Heart right ventricle (tissue), 16 donors: ENCODE measurements around the gene CCNA2. TPM values are rescaled to one million over a fixed set of nuclear protein-coding genes. Genes with fewer than 3 reads are reported as not detected.

Experiments used
- ATAC-seq, 8 donors: fragments of 200-7000 bp; cut with Tn5 transposase; one replicate each; pipeline ENCODE4 v1.9.1; 2020; ENCODE audit warnings: mild to moderate bottlenecking in 8 of 8, moderate library complexity in 8 of 8, moderate number of reproducible peaks in 1 of 8
- DNase-seq, 2 donors: peaks; one replicate each; pipeline ENCODE4 v3.0.0-alpha.2; 2020
- H3K27ac ChIP-seq, 10 donors: fragments of 200-600 bp; sonication (generic) in 2 of 10; one replicate each; pipeline versions ENCODE4 v1.5.0 to v1.8.0; 2020 to 2022; ENCODE audit warnings: mild to moderate bottlenecking in 3 of 10
- H3K27me3 ChIP-seq, 7 donors: fragments of 200-600 bp; one replicate each; pipeline ENCODE4 v1.8.0; 2021 to 2022; ENCODE audit warnings: mild to moderate bottlenecking in 2 of 7
- H3K36me3 ChIP-seq, 9 donors: fragments of 200-600 bp; sonication (generic) in 1 of 9; one replicate each; pipeline versions ENCODE4 v1.5.0 to v1.8.0; 2020 to 2022; ENCODE audit warnings: mild to moderate bottlenecking in 2 of 9
- H3K4me1 ChIP-seq, 9 donors: fragments of 200-600 bp; sonication (generic) in 1 of 9; one replicate each; pipeline versions ENCODE4 v1.5.0 to v1.8.0; 2020 to 2022; ENCODE audit warnings: mild to moderate bottlenecking in 4 of 9
- H3K4me3 ChIP-seq, 10 donors: fragments of 200-600 bp; sonication (generic) in 2 of 10; one replicate each; pipeline versions ENCODE4 v1.5.0 to v1.8.0; 2020 to 2022; ENCODE audit warnings: mild to moderate bottlenecking in 7 of 10, moderate library complexity in 2 of 10
- H3K9me3 ChIP-seq, 11 donors: fragments of 200-600 bp in 10 of 11; sonication (generic) in 2 of 11; one replicate each; pipeline versions ENCODE4 v1.5.0 to v1.8.0; 2013 to 2022; ENCODE audit warnings: mild to moderate bottlenecking in 2 of 11, control low read depth in 1 of 11, moderate library complexity in 1 of 11
- WGBS, 2 donors: extraction: QIAGEN DNeasy Blood & Tissue Kit; methylation state at CpG; one replicate each; pipeline ENCODE4 v1.1.7; 2013; ENCODE audit warnings: inconsistent platforms in 1 of 2; 5-methylcytosine and 5-hydroxymethylcytosine counted together
- intact Hi-C, 10 donors: fragments of 100-400 bp; cut with DNase I; formaldehyde crosslinking; loops; one replicate each; pipeline versions ENCODE4 v1.11.1 to v1.14.2; 2022
- polyA plus RNA-seq, 2 donors: library from polyadenylated mRNA; stranded (reverse); fragments of 200-250 nt; gene quantifications; one replicate each; pipeline ENCODE4 v1.2.3, GENCODE V29; 2013
- total RNA-seq, 10 donors: library from RNA; stranded (reverse); fragmentation: NEBNext Ultra II Directional in 3 of 10; extraction: Animal tissue kit (Norgen Biotek cat#: 25700) in 3 of 10; gene quantifications; one replicate each; pipeline versions ENCODE4 v1.2.1 to v1.2.4, GENCODE V29; 2021 to 2023
- TF ChIP-seq, protein P1 (sequence below), 9 donors: fragments of 200-600 bp; sonication (generic) in 2 of 9; IDR thresholded peaks; one replicate each; pipeline versions ENCODE4 v1.5.0 to v1.8.0; 2021 to 2022; ENCODE audit warnings: antibody characterized with exemption in 9 of 9, mild to moderate bottlenecking in 5 of 9, moderate library complexity in 1 of 9
- donor health status: Arrhythmogenic right ventricular cardiomyopathy.
- donor health status: ischemic (EF 13 %, LVEDD 7.1; RV severe dilation, severe dysfunction).
- donor health status: healthy with polysubstance abuse.
- donor health status: DM: no; HTN: yes; CAD: no.
- donor health status: DM: no; HTN: no; CAD: no.
- donor health status: ischemic (EF 25% LVEDD 6.9; RV normal size, moderate dysfunction).
- donor health status: ischemic (EF 25% LVEDD 5.7; RV mildly dilated, moderate dysfunction).
- donor health status: healthy.
- donor health status: DM: yes; HTN: yes; CAD: no.
- donor health status: Ischemic cardiomyopathy.
- donor health status: ischemic (EF 35%, LVEDD 5.7; RV mildly dilated, moderate dysfunction).
- donor health status: nonischemic (EF 11% LVEDD 7.7; RV severe dilation, severe dysfunction).
- donor health status: DM: yes; HTN: yes; CAD: no.
- donor health status: PGD.
- donor health status: ischemic (EF 29% LVEDD 5.4; RV normal size, mild dysfunction).
- donor health status: nonischemic (EF 23%, LVEDD 6.1; RV moderate dilation, normal function).

CCNA2 gene
- total and polyA plus RNA-seq, 12 donors = 0.07 to 5.8 (median 0.46) TPM; not detected in 2

DNA sequence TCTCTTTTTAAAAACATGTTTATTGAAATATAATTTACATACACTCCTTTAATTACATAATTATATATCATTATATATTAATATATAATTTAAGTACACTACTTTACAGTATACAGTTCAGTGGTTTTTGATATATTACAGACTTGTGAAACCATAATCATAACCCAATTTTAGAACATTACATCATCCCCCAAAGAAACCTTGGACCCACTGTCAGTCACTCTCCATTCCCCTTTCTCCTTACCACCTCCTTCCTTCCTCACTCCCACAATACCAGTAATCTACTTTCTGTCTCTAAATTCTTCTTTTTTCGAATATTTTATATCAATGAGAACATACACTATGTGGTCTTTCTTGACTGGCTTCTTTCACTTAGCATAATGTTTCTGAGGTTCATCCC, 40.5 kb downstream of the CCNA2 start:
- peaks cover 0 to 15% (median 0%) of the 10 kb centered on the region in 9 donors for H3K4me1 ChIP-seq
- TF ChIP-seq, protein P1, sequence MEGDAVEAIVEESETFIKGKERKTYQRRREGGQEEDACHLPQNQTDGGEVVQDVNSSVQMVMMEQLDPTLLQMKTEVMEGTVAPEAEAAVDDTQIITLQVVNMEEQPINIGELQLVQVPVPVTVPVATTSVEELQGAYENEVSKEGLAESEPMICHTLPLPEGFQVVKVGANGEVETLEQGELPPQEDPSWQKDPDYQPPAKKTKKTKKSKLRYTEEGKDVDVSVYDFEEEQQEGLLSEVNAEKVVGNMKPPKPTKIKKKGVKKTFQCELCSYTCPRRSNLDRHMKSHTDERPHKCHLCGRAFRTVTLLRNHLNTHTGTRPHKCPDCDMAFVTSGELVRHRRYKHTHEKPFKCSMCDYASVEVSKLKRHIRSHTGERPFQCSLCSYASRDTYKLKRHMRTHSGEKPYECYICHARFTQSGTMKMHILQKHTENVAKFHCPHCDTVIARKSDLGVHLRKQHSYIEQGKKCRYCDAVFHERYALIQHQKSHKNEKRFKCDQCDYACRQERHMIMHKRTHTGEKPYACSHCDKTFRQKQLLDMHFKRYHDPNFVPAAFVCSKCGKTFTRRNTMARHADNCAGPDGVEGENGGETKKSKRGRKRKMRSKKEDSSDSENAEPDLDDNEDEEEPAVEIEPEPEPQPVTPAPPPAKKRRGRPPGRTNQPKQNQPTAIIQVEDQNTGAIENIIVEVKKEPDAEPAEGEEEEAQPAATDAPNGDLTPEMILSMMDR (IDR thresholded peaks at IDR 0.05) = no peak
- no peaks in the 10 kb centered on the region for H3K36me3 ChIP-seq
- 63 to 73% methylated on average over 1 of the region's 1 CpG for WGBS, 2 donors
- H3K27ac ChIP-seq = no peak overlapping the region
- intact Hi-C loops = no loop called here
- no peak for ATAC-seq
- H3K4me3 ChIP-seq = no peak overlapping the region
- DNase-seq = no peak
- H3K27me3 ChIP-seq = peaks cover 0 to 10% (median 0%) of the 10 kb centered on the region in 7 donors
- H3K9me3 ChIP-seq = peaks cover 0 to 15% (median 0%) of the 10 kb centered on the region in 11 donors

DNA sequence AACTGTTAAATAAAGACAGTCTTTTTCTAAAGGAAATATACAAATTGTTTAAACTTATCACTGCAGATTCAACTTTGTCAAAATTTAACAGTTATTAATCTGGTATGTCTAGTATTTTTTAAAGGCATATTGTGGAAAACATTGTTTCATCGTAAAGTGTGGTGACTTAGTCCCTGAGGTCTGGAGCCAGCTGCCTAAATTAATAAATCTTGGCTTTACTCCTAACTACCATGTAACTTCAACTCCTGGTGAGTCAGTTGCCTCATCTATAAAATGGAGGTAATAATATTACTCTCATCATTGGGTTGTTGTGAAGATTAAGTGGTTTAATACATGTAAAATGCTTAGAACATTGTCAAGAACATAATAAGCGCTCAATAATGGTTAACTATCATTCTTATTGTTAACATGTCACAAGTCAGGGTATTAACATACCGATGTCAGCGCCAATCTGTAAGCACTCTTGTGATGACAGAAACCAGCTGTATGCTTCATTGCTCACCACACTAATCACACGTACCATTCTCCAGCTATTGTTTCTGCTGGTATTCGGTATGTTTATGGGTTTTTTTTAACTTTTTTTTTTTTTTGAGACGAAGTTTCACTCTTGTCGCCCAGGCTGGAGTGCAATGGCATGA, 44.6 kb downstream of the CCNA2 start:
- H3K27ac ChIP-seq = no peak overlapping the region
- H3K4me1 ChIP-seq = peaks cover 0 to 9% (median 0%) of the 10 kb centered on the region in 9 donors
- intact Hi-C loops = no loop called here
- DNase-seq (no peak), ATAC-seq (peak in 5 of 8 donors; percentile 34 to 74 (median 73))
- 24 to 41% methylated on average over 8 of the region's 8 CpGs for WGBS, 2 donors
- no peak overlapping the region for H3K4me3 ChIP-seq
- TF ChIP-seq, protein P1 (IDR thresholded peaks at IDR 0.05) = no peak
- peaks cover 0 to 4% (median 0%) of the 10 kb centered on the region in 7 donors for H3K27me3 ChIP-seq
- H3K36me3 ChIP-seq = no peaks in the 10 kb centered on the region
- peaks cover 0 to 9% (median 0%) of the 10 kb centered on the region in 11 donors for H3K9me3 ChIP-seq

DNA sequence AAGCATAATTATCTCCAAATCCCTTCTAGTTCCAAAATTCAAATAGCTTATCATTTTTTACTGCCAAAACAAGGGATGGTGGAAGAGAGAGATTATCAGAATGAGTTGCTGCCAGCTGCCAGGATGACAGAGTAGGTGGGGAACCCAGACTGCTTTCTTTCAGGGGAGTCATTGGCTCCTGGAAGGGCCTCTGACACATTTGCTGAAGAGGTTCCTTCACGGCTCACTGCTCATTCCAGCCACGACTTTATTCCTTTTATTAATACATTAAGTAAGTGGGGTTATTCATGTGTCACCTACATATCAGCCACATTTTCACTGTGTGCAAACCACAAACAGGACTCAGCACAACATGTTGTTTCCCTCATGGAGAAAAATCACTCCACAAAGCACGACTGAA, 46.1 kb downstream of the CCNA2 start:
- TF ChIP-seq, protein P1 (IDR thresholded peaks at IDR 0.05) = no peak
- intact Hi-C loops = no loop called here
- Histone ChIP-seq H3K36me3 (no peaks in the 10 kb centered on the region), H3K4me3 (no peak overlapping the region), H3K27ac (no peak overlapping the region), H3K9me3 (no peaks in the 10 kb centered on the region), H3K27me3 (peaks cover 0 to 4% (median 0%) of the 10 kb centered on the region in 7 donors), H3K4me1 (peaks cover 0 to 9% (median 0%) of the 10 kb centered on the region in 9 donors)
- DNase-seq (no peak), ATAC-seq (no peak)
- 33 to 38% methylated on average over 3 of the region's 3 CpGs for WGBS, 2 donors

DNA sequence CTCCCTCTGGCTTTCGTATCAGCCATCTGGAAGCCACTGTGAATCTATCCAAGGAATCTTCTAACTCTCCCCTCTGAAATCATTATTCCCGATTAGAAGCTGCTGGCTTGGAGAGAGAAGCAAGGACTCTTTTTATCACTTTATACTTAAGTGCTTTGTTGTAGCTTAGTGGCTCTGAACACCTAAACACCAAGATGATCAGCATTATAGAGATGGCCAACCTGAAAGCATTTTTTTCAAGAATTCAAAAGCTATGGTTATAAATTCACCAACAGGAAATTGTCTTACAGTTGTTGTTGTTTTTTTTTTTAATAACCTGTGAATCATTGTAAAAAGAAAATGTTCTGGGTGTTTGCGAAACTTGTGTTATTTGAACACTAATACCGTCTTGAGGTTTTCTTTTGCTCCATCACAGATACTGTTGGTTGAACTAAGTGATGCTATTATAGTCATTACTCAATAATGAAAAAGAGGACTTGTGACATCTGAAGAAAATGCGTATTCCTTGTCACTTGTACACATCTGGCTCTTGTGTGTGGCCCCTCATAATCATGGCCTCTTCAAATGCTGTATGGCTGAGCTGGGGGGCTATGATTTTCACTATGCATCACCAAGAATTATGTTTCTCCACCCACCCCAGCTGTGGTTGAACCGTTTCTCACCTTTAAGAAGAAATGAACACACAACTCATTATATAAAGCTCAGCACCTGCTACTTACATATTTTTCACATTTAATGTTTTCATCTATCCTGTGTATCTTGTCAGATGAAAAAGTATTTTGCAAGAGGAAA, 46.9 kb downstream of the CCNA2 start:
- H3K36me3 ChIP-seq = no peaks in the 10 kb centered on the region
- intact Hi-C loops = no loop called here
- TF ChIP-seq, protein P1 (IDR thresholded peaks at IDR 0.05) = no peak
- WGBS, 2 donors = 80% methylated on average over 6 of the region's 6 CpGs
- DNase-seq (no peak), ATAC-seq (no peak)
- no peaks in the 10 kb centered on the region for H3K9me3 ChIP-seq
- H3K4me3 ChIP-seq = no peak overlapping the region
- peaks cover 0 to 9% (median 0%) of the 10 kb centered on the region in 9 donors for H3K4me1 ChIP-seq
- H3K27ac ChIP-seq = no peak overlapping the region
- peaks cover 0 to 6% (median 0%) of the 10 kb centered on the region in 7 donors for H3K27me3 ChIP-seq
